Pancreas (tissue), 10 donors: ENCODE results near the gene BCL11B. TPM values are rescaled to one million over a fixed set of nuclear protein-coding genes. Genes with fewer than 3 reads are reported as not detected.

Experiments
- ATAC-seq, 4 donors: fragments of 200-7000 bp; cut with Tn5 transposase; one replicate each; pipeline versions ENCODE4 v1.8.0 to v1.9.1; 2020; ENCODE audit warnings: mild to moderate bottlenecking in 4 of 4, moderate library complexity in 4 of 4
- DNase-seq, 6 donors: peaks; one replicate each; pipeline ENCODE4 v3.0.0-alpha.2; 2020
- FAIRE-seq: peaks from 2 replicates; lab custom pipeline; 2012; peaks lifted over from hg19 to GRCh38; lab: Jason Lieb, UNC
- H3K27ac ChIP-seq, 4 donors: fragments of 200-600 bp; sonication (generic); 1 replicate in 3 of 4; 2 replicates in 1 of 4; pipeline versions ENCODE4 v1.5.0 to v1.8.0; 2020
- H3K27me3 ChIP-seq, 4 donors: fragments of 200-600 bp; one replicate each; pipeline ENCODE4 v1.8.0; 2021
- H3K36me3 ChIP-seq, 3 donors: fragments of 200-600 bp; sonication (generic) in 1 of 3; one replicate each; pipeline versions ENCODE4 v1.5.0 to v1.8.0; 2020 to 2021
- H3K4me1 ChIP-seq, 3 donors: fragments of 200-600 bp; one replicate each; pipeline ENCODE4 v1.8.0; 2021
- H3K4me3 ChIP-seq, 4 donors: fragments of 200-600 bp; sonication (generic) in 2 of 4; one replicate each; pipeline versions ENCODE4 v1.5.0 to v1.8.0; 2020 to 2021
- H3K9me3 ChIP-seq, 4 donors: fragments of 200-600 bp; one replicate each; pipeline ENCODE4 v1.8.0; 2021
- WGBS, 2 donors: extraction: QIAGEN DNeasy Blood & Tissue Kit; methylation state at CpG; one replicate each; pipeline ENCODE4 v1.1.7; 2013; 5-methylcytosine and 5-hydroxymethylcytosine counted together
- intact Hi-C, 3 donors: fragments of 100-400 bp; cut with DNase I; formaldehyde crosslinking; loops; one replicate each; pipeline versions ENCODE4 v1.11.1 to v1.14.2; 2022
- polyA plus RNA-seq, 2 donors: library from polyadenylated mRNA; stranded (reverse); fragments of 200-250 nt; gene quantifications; one replicate each; pipeline ENCODE4 v1.2.3, GENCODE V29; 2013
- total RNA-seq, 6 donors: library from RNA; stranded (reverse); fragmentation: NEBNext Ultra II Directional in 4 of 6; extraction: Animal tissue kit (Norgen Biotek cat#: 25700) in 4 of 6; gene quantifications; one replicate each; pipeline versions ENCODE4 v1.2.1 to v1.2.4, GENCODE V29; 2021 to 2023
- TF ChIP-seq, protein P1 (sequence below), 4 donors: fragments of 200-600 bp; sonication (generic) in 3 of 4; IDR thresholded peaks; one replicate each; pipeline versions ENCODE4 v1.5.0 to v1.8.0; 2021; ENCODE audit warnings: antibody characterized with exemption in 4 of 4
- donor health status: healthy with polysubstance abuse.
- donor health status: DM: no; HTN: no; CAD: no; lungs with moderate emphysema.
- donor health status: DM: no; HTN: no; CAD: no.
- donor health status: control.
- donor health status: control.
- donor health status: Bipolar disorder and iron deficiency.
- donor health status: DM: yes; HTN: yes; CAD: no.
- donor health status: DM: no; HTN: no; CAD: no.
- donor health status: DM: no; HTN: no; CAD: no.
- donor health status: DM: yes; HTN: yes; CAD: no.

Gene BCL11B
- total and polyA plus RNA-seq, 8 donors = 0.04 to 0.47 (median 0.27) TPM

DNA sequence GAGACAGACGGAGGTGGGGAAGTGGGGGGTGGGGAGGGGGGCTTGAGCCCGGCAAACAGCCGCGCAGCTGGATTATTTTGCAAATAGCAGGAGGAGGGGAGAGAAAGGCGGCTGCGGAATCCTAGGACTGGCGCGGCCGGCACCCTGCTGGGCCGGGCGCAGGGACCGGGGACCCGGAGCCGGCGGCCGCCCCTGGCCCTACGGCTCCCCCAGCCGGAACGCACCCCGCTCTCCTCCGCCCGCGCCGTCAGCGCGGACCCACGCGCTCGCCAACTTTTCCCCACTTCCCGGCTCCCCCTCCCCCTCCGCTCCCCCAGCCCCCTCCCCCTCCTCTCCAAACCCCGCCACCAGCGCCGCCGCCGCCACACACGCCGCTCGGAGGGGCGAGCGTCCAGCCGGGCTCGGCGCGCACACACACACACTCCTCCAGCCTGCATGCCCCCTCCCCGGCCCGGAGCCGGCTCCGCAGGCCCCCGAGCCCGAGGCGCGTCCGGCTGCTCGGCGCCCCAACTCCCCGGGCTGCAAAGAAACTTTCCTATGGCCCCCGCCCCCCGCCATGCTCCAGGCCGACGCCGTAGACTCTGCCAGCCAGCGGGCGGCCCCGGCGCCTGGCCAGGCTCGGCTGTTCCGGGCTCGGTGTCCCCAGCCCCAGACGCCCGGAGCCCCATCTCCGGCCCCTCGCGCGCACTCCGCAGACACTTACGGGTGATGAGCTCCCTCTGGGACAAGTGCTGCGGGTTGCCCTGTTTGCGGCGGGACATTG is 1.4 kb downstream of the BCL11B start:
- Histone ChIP-seq H3K36me3 (no peaks in the 10 kb centered on the region), H3K27ac (no peak overlapping the region), H3K4me3 (peak overlapping the region in 2 of 4 donors; percentile 12 to 35), H3K4me1 (peaks cover 4 to 12% (median 8%) of the 10 kb centered on the region in 3 donors), H3K27me3 (peaks cover 0 to 42% (median 9%) of the 10 kb centered on the region in 4 donors), H3K9me3 (no peaks in the 10 kb centered on the region)
- ATAC-seq = no peak
- 1 to 2% methylated on average over 34 to 80 of the region's 80 CpGs for WGBS, 2 donors
- no peak for DNase-seq
- no peak for FAIRE-seq
- intact Hi-C loops = no loop called here
- TF ChIP-seq, protein P1, sequence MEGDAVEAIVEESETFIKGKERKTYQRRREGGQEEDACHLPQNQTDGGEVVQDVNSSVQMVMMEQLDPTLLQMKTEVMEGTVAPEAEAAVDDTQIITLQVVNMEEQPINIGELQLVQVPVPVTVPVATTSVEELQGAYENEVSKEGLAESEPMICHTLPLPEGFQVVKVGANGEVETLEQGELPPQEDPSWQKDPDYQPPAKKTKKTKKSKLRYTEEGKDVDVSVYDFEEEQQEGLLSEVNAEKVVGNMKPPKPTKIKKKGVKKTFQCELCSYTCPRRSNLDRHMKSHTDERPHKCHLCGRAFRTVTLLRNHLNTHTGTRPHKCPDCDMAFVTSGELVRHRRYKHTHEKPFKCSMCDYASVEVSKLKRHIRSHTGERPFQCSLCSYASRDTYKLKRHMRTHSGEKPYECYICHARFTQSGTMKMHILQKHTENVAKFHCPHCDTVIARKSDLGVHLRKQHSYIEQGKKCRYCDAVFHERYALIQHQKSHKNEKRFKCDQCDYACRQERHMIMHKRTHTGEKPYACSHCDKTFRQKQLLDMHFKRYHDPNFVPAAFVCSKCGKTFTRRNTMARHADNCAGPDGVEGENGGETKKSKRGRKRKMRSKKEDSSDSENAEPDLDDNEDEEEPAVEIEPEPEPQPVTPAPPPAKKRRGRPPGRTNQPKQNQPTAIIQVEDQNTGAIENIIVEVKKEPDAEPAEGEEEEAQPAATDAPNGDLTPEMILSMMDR (IDR thresholded peaks at IDR 0.05) = no peak

DNA sequence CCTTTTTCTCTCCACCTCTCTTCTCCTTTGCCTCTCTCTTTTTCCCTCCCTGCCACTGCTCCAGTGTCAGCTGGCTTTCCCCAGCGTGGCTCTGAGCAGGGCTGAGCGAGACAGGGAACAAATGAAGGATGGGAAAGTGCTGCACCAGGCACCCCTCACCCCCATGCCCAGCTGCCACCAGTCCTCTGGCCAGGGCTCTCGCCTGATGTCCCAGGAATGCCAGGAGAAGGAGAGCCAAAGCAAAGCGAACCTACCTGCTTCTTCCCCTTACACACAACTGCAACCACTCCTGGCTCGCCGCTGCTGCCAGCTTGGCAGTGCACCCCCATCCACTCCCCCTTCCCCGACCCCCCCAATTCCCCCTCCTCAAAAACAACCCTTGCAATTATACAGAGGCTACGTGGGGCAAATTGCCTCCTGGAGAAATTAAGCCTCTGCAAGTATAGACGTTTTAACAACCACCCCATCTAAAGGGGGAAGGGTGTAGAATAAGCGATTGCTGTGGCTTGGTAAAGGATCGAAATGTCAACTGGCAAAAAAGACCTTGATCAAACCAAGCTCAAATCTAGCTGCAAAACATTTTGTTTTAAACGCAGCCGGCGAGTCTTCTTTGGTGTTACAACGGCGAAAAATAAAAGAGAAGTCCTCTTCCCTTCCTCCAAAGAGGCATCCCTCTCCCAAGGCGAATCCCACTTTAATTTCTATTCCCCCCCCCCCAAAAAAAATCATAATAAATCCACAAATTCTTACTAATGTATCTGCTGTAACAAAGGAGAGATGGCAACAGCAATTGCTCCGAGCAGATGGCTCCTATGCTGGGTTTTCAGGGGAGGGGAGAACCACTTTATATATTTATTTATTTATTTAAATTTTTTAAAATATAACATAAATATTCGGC is 2.9 kb downstream of the BCL11B start:
- Histone ChIP-seq H3K27me3 (peaks cover 0 to 42% (median 9%) of the 10 kb centered on the region in 4 donors), H3K4me3 (no peak overlapping the region), H3K4me1 (peaks cover 4 to 12% (median 8%) of the 10 kb centered on the region in 3 donors), H3K9me3 (no peaks in the 10 kb centered on the region), H3K36me3 (no peaks in the 10 kb centered on the region), H3K27ac (no peak overlapping the region)
- TF ChIP-seq, protein P1 (IDR thresholded peaks at IDR 0.05) = no peak
- ATAC-seq (no peak), FAIRE-seq (no peak), DNase-seq (no peak)
- 13 to 15% methylated on average over 19 of the region's 19 CpGs for WGBS, 2 donors
- intact Hi-C loops = loop anchor here in 2 of 3 donors (10.0 kb wide), 1 partner anchor 1134 kb away; no protein-coding TSS in a partner anchor

DNA sequence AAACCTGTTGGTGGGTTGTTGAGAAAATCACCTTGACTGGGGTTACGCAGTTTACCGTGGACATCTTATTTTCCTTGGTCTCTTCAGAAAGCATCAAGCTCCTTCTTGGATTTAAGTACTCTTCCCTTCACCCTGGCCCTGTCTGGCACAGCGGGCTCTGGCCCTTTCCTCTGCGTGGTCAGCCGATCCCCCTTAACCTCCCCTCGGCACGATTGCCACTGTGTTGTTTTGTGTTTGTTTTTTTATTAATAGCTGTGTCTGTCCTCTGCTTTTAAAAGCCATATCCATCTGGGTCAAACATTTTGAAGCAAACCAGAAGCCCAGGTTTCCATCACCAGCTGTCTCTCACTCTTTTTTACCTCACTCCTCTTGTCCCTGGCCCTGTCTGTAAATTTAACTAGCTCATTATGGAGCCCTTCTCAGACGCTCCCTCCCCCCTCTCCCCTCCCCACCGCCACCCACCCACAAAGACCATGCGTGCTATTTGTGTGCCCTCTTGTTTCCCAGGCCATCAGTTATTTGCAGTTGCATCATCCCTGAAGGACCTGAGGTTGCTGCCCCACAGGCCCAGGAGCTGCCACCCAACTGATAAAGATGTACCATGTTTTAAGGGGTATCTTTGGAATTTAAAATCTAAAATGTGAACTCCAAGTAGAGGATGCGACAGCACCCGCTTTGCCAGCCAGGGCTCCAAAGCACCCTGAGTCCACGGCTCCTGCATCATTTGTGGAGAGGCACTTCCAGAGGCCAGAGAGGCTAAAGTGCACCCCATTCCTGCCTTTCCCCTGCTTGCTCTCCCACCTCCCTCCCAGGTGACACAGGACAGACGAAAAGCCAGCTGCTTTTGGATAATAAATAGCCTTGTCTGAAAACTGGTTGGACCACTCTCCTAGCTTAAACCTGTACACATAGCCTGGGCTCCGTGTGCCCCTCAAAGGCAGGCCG is 3.9 kb downstream of the BCL11B start:
- Histone ChIP-seq H3K27ac (no peak overlapping the region), H3K27me3 (peaks cover 0 to 39% (median 5%) of the 10 kb centered on the region in 4 donors), H3K4me1 (peaks cover 2 to 10% (median 4%) of the 10 kb centered on the region in 3 donors), H3K36me3 (no peaks in the 10 kb centered on the region), H3K4me3 (no peak overlapping the region), H3K9me3 (no peaks in the 10 kb centered on the region)
- intact Hi-C loops = loop anchor here in 2 of 3 donors (10.0 kb wide), 1 partner anchor 1133 kb away; no protein-coding TSS in a partner anchor
- 37 to 51% methylated on average over 16 of the region's 16 CpGs for WGBS, 2 donors
- TF ChIP-seq, protein P1 (IDR thresholded peaks at IDR 0.05) = no peak
- DNase-seq (no peak), FAIRE-seq (no peak), ATAC-seq (no peak)

DNA sequence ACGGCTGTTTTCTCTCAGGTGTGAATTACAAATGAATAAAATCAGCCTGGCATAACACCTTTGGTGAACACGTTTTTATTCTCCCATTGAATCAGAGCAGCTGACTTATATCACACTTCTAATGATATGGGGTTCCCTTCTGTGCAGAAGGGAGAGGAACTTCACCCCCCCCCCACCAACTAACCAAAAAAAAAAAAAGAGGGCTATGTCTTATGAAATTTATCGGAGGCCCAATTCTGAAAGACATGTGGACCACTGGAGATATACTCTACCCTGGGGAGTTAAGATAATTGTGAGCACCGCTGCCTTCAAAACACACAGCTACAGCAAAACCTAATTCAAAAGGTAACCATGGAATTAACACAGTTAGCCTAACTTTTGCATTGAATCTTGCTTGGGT is 4.6 kb downstream of the BCL11B start:
- intact Hi-C loops = loop anchor here in 2 of 3 donors (10.0 kb wide), 1 partner anchor 1133 kb away; no protein-coding TSS in a partner anchor
- H3K4me1 ChIP-seq = peaks cover 0 to 6% (median 4%) of the 10 kb centered on the region in 3 donors
- H3K36me3 ChIP-seq = no peaks in the 10 kb centered on the region
- H3K27ac ChIP-seq = no peak overlapping the region
- H3K4me3 ChIP-seq = no peak overlapping the region
- ATAC-seq (no peak), DNase-seq (no peak), FAIRE-seq (no peak)
- 46 to 51% methylated on average over 4 of the region's 4 CpGs for WGBS, 2 donors
- peaks cover 0 to 39% (median 4%) of the 10 kb centered on the region in 4 donors for H3K27me3 ChIP-seq
- TF ChIP-seq, protein P1 (IDR thresholded peaks at IDR 0.05) = no peak
- no peaks in the 10 kb centered on the region for H3K9me3 ChIP-seq
